ENCODE data around the gene COA7.

COA7 gene

DNA sequence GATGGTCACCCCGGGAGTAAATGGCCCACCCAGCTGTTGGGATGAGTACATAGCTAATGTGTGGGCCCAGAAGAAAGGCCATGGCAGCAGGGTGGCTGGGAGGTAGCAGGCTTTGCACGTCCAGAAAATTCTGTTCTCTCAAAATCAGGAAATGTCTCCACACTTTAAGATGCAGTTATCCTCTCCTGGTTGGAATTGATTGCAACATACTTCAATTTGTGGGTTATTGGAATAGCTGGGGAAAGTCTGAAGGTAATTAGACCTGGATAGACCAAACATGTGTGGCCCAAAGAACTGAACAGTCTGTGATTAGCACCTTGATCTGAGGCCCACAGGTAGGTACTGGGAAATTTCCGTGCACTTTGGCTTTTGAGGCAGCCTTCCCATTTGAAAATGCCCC lies 30.2 kb downstream of the COA7 start:
- DNase-seq: no peak

DNA sequence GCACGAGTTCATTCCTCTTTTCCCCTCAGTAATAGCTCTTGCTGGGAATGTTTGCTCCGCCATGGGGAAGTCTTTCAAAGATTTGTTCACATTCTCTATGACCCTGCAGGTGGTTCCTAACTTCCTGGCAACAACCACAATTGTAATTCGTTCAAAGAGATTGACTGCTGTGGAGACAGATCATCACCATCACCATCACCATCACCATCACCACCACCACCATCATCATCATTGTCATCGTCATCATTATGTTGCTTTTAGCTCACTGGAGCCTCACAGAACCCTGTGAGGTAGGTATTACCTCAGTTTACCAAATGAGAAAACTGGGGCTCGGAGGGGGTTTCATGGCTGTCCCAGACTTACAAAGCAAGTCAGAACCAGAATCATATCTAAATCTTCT lies 30.9 kb downstream of the COA7 start:
- no peak for DNase-seq

DNA sequence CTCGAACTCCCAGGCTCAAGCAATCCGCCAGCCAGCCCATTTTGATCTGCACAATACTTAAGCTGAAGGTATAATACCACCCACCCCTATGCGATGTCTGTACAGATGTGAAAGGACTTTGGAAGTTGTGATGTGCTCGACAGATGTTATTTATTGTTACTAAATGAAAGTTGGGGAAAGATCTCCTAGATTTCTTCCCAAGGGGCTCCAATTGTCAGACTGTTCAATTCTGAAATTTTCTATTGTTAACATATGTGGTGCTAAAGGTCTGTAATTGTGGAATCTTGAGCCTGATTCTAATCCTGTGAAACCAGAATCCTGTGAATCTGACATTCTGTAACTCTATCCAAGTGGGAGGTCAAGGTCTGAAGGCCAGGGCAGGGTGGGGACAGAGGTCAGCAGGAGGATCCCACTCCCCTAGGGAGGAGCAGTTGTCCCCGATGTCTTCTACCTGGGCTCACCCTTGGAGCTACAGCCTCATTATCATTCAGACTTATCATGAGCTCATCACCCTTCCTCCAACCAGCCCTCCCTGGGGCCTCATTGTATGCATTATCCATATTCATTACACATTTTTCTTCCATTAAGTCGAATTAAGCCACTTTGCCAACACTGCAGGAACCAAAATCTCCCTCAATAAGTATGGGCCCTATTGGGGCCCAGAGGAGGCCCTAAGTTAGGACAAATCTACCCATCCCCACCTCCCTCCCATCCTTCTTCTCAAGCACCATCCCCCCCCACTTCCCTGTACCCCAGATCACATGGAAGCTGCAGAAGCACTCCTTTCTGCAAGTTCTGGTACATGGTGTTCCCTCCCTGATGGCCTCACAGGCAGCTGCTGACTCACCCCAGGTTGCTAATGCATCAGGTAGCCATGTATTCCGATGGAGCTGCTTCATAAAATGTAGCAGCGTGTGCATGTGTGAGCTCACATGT lies 32.9 kb downstream of the COA7 start:
- DNase-seq: no peak

DNA sequence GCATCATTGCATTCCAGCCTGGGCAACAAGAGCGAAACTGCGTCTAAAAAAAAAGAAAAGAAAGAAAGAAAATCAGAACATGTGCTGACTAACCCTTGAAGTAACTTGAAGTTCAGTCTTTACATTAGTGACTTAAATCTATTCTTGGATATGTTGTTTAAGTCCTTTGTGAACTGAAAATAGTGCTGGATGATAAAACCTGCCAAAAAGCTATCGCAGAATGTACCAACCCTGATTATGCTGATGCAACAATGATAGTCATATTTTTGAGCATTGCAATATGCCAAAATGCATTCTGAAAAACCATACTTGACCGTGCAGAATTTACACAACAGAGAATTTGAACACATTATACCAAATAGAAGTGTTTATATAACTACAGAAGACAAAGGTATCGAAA lies 34.4 kb downstream of the COA7 start:
- no peak for DNase-seq

DNA sequence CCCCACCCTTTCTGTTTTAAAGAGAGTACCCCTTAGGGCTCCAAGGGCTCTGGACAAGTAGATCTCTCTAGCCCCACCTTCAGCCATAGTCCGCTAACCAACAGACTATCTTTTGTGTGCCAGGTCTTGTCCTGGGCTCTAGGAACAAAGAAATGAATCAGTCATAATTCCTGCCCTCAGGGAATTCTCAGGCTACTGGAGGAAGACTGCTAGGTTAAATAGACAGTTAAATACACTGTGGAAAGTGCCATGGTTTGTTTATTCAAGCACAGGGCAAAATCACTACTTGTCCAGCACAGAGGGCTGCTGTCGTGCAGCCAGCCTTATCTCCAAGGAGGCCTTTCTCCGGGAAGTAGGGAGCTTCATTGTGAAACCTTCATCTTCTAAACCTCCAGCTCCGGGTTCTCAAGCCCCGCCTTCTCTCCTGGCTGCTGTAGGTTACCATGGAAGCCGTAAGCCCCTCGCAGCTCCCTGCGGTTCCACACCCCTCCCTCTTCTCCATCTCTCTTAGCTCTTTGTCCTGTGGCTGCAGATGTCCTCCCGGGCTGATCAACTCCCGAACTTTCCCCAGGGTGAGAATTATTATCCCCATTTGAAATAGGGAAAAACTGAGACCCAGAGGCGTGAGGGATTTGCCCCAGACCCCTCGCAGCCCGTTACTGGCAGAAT lies 35.4 kb downstream of the COA7 start:
- DNase-seq: no peak

DNA sequence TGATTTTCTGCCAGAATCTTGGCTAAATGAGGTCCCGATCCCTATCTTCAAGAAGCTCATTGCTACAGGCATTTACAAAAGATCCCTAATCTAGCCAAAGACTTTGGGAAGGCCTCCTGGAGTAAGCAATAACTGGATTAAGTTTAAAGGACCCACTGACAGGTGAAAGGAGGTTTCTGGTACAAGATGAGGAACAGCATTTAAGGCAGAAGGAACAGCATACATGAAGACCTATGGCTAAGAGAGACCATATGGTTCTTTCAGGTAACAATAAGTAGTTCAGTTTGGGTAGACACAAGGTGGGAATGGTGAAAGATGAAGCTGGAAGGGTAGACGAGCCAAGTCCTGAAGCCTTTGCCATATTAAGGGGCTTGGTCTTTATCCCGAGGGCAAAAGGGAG lies 37.3 kb downstream of the COA7 start:
- no peak for DNase-seq

DNA sequence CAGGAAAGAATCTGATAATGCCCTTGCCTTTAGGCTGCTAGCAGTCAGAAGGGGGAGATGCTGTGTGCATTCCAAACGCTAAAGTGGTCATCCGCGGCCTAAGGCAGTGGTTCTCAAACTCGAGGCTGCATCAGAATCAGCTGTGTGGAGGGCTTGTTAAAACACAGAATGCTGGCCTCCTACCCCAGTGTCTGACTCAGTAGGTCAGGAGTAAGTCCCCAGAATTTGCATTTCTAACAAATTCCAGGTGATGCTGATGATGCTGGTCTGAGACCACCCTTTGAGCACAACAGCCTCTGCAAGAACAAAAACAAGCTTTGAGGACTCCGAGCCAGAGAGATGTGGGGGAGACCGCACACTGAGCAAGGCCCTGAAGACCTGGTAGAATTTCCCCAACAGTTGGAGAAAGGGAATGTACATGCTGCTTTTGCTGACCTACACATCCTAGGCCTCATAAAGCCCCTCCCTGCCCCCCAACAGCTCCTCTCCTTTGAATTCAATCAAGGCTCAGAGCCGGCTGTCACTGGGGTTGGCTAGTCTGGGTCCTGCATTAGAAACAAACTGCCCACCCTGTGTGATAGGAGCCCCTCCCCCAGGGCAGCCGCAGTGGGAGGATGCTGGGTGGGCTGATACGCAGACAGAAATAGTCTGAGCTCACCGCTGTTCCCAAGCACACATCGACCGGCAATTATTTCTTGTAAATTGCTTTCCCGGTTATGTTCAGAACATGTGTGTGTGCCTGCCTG lies 38.1 kb downstream of the COA7 start:
- DNase-seq: no peak

DNA sequence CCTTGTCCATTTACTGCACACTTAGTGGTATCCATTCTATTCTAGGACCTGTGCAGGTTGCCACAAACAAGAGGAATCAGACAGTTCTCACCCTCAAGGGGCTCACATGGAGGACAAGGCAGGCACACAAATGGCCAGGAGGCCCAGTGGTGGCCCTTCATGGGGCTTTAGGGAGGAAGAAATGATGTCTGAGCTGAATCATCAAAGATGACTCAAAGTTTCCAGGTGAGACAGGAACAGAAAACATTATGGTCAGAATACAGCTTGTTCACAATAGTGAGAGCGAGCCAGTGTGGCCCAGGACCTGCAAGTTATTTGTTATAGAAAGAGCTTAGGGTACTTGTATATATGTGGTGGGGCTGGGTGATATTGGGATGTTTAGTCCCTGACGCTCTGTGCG lies 38.8 kb downstream of the COA7 start:
- no peak for DNase-seq

DNA sequence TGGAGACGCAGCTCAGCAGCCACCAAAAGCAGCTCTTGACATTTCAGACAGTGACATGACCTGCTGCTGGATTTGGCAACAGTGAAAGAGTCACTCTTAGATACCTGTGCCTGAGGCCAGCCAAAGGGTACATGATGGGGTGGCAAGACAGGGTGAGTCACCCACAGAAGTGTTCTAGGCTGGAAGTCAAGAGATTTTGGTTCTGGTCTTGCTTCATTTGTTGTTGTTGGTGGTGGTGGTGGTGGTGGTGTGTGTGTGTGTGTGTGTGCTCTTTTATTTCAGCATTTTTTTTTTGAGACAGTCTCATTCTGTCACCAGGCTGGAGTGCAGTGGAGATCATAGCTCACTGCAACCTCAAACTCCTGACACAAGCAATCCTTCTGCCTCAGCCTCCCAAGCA lies 39.4 kb downstream of the COA7 start:
- DNase-seq: no peak

DNA sequence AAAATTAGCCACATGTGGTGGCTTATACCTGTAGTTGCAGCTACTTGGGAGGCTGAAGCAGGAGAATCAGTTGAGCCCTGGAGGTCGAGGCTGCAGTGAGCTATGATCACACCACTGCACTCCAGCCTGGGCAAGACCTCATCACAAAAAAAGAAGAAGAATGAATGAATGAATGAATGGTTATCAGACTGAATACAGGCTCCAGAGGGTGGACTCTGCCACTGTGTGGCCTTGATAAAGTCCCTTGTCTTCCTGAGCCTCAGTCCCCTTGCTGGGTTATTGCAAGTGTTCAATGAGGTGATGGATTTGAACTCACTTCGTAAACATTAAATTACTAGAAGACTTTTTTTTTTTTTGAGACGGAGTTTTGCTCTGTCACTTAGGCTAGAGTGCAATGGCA lies 40.4 kb downstream of the COA7 start:
- no peak for DNase-seq

DNA sequence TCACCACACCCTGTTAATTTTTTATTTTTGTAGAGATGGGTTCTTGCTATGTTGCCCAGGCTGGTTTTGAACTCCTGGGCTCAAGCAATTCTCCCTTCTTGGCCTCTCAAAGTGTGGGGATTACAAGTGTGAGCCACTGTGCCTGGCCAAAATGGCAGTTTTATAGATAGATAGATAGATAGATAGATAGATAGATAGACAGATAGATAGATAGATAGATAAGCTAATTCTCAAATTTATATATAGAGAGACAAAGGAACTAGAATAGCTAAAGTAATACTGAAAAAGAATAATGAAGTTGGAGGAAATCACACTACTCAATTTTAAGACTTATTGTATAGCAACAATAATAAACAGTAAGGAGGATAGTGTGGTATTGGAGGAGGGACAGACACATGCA lies 44.1 kb downstream of the COA7 start:
- DNase-seq: no peak

DNA sequence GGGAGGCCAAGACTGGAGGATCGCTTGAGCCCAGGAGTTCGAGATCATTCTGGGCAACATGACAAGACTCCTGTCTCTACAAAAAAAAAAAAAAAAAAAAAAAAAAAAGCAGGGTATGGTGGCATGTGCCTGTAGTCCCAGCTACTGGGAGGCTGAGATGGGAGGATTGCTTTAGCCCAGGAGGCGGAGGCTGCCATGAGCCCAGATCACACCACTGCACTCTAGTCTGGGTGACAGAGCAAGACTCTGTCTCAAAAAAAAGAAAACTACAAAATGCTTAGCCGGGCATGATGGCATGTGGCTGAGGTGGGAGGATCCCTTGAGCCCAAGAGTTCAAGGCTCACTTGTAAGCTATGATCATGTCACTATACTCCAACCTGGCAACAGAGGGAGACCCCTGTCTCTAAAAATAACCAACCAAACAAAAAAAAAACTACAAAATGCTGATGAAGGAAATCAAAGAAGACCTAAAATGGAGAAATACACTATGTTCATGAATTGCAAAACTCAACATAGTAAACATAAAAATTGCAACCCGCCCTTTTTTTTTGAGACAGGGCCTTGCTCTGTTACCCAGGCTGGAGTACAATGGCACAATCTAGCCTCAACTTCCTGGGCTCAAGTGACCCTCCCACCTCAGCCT lies 44.8 kb downstream of the COA7 start:
- DNase-seq: no peak

DNA sequence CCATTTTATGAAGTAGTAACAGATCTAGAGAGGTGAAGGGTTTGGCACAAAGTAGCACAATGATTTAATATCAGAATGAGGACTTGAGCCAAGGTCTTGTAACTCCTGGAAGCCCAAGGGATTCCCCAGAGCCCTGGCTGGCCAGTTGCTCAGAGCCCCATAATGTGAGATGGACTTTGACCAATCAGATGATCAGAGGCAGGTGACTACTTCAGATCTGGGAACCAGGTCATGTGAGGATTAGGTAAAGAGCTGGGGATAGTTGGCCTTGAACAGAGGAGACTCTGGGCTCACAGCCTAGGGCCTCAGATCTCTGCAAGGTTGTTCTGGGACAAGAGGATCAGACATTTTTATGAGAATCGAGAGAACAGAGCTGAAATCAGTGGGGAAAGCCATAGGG lies 46.2 kb downstream of the COA7 start:
- peak in 1 of 2 donors; percentile 65 for DNase-seq

DNA sequence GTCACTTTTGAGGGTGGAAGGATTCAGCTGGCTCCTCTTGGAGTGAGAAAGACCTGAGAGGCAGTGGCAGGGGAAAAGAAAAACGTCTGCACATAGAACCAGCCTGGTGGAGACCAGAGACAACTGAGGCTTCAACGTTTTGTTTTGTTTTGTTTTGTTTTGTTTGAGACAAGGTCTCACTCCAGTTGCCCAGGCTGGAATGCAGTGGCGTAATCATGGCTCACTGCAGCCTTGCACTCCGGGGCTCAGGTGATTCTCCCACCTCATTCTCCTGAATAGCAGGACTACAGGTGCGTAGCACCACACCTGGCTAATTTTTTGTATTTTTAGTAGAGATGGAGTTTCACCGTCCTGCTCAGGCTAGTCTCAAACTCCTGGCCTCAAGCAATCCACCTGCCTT lies 52.9 kb downstream of the COA7 start:
- no peak for DNase-seq

DNA sequence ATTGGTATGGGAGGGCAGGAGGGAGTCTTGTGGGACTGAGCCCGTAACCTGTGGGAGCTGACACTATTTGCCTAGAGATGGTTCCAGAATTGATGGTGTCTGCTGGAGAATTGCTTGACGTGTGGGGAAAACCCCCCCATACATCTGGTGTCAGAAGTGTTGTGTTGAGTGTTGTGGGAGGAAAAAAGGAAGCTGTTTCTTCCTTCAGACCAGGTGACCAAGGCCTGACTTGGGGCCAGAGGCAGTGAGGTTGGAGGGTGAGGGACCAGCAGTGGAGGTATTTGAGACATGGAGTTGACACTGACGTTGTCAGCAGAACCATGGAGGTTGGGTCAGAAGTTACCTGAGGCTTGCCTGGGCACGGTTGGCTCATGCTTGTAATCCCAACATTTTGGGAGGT lies 56.8 kb downstream of the COA7 start:
- peak in 1 of 2 donors; percentile 27 for DNase-seq

DNA sequence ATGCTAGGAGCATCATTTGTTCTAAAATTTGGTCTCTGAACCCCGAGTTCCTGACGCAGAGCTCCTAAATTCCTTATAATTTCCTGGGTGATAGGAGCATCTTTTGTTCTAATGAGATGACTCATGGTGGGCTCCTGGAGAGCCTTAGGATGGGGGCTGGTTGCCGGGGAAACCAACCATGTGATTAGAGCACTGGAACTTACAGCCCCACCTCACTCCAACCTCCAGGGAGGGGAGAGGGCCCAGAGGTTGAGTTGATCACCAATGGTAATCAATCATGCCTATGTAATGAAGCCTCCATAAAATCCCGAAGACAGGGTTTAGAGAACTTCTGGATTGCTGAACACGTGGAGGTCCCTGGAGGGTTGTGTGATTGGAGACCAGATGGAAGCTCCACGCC lies 57.5 kb downstream of the COA7 start:
- DNase-seq: no peak

DNA sequence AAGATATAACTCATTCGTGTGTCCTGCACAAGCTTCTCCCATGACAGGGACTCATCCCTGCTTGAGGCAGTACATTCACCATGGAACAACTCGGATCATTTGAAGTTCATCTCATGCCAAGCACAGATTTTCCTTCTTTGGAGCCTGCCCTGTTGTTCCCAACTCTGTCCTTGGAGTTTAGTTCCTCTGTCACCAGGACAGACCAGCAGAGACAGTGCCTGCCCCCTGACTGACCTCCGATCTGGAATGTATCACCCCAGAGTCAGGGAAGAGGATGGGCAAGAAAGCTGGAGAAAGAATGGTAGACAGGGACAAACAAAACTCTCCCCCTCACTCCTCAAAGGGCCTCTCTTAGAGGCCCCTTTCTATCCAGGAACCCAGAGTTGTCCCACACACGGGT lies 60.2 kb downstream of the COA7 start:
- DNase-seq: no peak

DNA sequence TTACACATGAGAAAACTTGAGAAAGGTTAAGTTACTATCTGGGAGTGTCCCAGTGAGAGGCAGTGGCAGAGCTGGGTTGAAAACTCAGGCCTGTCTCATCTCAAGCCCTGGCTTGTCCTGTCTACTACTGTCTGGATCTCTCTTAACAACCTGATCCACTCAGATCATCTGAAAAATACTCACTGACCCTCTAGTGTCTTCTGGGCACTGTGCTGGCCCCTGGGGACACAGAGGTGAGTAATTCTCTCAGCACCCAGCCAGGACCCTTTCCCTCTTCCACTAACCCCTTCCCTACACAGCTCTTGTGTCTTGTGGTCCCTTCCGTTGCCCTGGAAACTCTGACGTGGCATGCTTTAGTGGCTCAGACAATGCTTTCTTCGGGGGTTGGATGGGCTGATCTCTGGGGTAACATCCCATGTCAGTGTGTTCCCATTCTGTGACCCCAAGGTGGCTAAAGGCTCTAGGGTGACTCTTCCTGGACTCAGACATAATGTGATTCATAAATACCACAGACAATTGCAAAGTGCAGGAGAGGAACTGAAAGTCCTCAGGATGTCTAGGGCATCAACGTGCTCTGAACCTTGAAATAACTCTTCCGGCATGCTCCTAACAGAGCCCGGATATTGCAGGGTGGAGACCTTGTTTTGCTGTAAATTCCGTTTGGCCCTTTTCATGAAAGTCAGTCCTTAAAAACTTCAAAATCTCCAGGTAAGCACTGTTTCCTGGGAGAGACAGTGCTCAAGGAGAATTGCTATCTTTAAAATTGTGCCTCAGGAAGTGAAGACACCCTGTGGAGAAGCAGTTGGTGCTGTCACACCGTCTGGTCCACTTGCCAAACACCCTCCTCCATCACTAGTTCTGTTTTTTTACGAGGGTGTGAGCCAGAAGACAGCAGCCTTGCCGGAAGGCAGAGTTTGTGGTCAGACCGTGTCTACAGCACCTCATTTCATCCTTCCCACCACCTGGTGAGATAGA lies 61.1 kb downstream of the COA7 start:
- DNase-seq: peak; percentile 32 to 38

DNA sequence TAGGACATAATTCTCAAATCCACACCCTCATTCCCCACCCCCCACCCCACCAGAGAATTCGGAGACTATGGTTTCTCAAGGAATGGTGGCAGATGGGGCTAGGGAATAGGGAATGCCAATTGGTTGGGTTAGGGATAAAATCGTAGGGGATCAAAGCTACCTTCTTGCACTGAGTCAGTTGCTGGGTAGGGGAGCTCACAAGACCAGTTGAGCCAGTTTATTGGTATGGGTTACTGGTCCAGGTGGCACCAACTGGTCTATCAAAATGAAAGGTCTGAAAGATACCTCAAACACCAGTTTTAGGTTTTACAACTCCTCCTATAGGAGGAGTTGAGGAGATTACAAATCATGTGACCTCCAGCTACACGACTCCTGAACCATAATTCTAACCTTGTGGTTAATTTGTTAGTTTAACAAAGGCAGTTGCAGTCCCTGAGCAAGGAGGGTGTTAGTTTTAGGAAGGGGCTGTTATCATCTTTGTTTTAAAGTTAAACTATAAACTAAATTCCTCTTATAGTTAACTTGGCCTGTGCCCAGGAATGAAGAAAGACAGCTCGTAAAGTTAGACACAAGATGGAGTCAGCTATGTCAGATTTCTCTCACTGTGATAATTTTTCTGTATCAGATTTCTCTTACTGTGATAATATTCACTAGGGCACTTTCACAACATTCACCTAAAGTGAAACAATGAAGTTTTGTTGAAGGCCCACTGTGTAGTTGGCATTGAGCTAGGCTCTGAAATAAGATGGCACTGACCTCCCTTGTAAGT lies 62.6 kb downstream of the COA7 start:
- DNase-seq: no peak

Data from inflammatory macrophage treated with lipopolysaccharide for 1 hour (primary cell).